A549 (cell line): Measurements from ENCODE around the gene NACC2.

Experiments used
- FOSL2 ChIP-seq, 2 experiments: fragments of 450-650 bp in 1 of 2; fragments of >200 bp in 1 of 2; sonication (Bioruptor Twin) in 1 of 2; formaldehyde crosslinking; IDR thresholded peaks; 2 replicates each; pipeline versions ENCODE4 v1.5.0 to v1.6.1; 2016 to 2020; ENCODE audit warnings: mild to moderate bottlenecking in 1 of 2, moderate library complexity in 1 of 2
- PHF8 ChIP-seq: fragments of 200-600 bp; sonication (generic); IDR thresholded peaks from 2 replicates; pipeline ENCODE4 v1.6.1; 2016; ENCODE audit warnings: low read depth, mild to moderate bottlenecking, antibody characterized with exemption, moderate library complexity, borderline replicate concordance
- SREBF2 ChIP-seq: fragments of 450-650 bp; IDR thresholded peaks from 2 replicates; pipeline ENCODE4 v1.6.1; 2014; ENCODE audit warnings: mild to moderate bottlenecking, moderate library complexity
- TP53 ChIP-seq: fragments of 250-450 bp; sonication (Bioruptor Pico); IDR thresholded peaks from 2 replicates; pipeline ENCODE4 v1.5.0; 2021; ENCODE audit warnings: mild to moderate bottlenecking, moderate library complexity
- TF ChIP-seq, protein P1 (sequence below): fragments of 200-600 bp; sonication (generic); IDR thresholded peaks from 2 replicates; pipeline ENCODE4 v1.6.1; 2016; ENCODE audit warnings: antibody characterized with exemption, mild to moderate bottlenecking, moderate library complexity
- TF ChIP-seq, protein P2 (sequence below): fragments of >200 bp; sonication (Bioruptor Twin); formaldehyde crosslinking; IDR thresholded peaks from 3 replicates; pipeline ENCODE4 v1.5.1; 2016

DNA sequence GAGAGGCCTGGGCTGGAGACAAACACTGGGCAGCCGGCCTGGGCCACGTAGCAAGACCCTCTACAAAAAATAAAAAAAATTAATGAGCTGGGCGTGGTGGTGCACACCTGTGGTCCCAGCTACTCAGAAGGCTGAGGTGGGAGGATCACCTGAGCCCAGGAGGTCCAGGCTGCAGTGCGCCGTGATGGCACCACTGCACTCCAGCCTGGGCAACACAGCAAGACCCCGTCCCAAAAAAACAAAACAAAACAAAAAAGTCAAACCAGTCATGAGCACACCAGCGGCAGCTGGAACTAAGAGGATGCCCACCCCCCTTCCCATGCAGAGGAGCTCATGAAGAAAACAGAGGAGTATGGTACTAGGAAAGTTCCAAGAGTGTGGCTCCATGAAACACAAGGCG, 131.8 kb downstream of the NACC2 start:
- TF ChIP-seq, protein P1, sequence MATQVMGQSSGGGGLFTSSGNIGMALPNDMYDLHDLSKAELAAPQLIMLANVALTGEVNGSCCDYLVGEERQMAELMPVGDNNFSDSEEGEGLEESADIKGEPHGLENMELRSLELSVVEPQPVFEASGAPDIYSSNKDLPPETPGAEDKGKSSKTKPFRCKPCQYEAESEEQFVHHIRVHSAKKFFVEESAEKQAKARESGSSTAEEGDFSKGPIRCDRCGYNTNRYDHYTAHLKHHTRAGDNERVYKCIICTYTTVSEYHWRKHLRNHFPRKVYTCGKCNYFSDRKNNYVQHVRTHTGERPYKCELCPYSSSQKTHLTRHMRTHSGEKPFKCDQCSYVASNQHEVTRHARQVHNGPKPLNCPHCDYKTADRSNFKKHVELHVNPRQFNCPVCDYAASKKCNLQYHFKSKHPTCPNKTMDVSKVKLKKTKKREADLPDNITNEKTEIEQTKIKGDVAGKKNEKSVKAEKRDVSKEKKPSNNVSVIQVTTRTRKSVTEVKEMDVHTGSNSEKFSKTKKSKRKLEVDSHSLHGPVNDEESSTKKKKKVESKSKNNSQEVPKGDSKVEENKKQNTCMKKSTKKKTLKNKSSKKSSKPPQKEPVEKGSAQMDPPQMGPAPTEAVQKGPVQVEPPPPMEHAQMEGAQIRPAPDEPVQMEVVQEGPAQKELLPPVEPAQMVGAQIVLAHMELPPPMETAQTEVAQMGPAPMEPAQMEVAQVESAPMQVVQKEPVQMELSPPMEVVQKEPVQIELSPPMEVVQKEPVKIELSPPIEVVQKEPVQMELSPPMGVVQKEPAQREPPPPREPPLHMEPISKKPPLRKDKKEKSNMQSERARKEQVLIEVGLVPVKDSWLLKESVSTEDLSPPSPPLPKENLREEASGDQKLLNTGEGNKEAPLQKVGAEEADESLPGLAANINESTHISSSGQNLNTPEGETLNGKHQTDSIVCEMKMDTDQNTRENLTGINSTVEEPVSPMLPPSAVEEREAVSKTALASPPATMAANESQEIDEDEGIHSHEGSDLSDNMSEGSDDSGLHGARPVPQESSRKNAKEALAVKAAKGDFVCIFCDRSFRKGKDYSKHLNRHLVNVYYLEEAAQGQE, result no peak
- TF ChIP-seq FOSL2 (IDR thresholded peaks at IDR 0.05) (no peak), FOSL2 (CRISPR knock-in tag; IDR thresholded peaks at IDR 0.05) (no peak), SREBF2 (no peak), TP53 (CRISPR knock-in tag) (no peak), PHF8 (no peak)
- TF ChIP-seq, protein P2, sequence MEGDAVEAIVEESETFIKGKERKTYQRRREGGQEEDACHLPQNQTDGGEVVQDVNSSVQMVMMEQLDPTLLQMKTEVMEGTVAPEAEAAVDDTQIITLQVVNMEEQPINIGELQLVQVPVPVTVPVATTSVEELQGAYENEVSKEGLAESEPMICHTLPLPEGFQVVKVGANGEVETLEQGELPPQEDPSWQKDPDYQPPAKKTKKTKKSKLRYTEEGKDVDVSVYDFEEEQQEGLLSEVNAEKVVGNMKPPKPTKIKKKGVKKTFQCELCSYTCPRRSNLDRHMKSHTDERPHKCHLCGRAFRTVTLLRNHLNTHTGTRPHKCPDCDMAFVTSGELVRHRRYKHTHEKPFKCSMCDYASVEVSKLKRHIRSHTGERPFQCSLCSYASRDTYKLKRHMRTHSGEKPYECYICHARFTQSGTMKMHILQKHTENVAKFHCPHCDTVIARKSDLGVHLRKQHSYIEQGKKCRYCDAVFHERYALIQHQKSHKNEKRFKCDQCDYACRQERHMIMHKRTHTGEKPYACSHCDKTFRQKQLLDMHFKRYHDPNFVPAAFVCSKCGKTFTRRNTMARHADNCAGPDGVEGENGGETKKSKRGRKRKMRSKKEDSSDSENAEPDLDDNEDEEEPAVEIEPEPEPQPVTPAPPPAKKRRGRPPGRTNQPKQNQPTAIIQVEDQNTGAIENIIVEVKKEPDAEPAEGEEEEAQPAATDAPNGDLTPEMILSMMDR, result no peak
